HEK293 (cell line): ENCODE results near the gene C10orf67.
A peak's percentile ranks its signal among the peaks of the same experiment; 100 is the strongest.

Experiments used
- CTCF ChIA-PET: fragments of 350-600 bp; formaldehyde crosslinking; extraction: SDS; loops from one replicate; lab custom pipeline; 2021; ENCODE audit warnings: antibody characterized with exemption; lab: Yijun Ruan, JAX
- POLR2A ChIA-PET: fragments of 300-600 bp; formaldehyde crosslinking; extraction: SDS; loops from one replicate; lab custom pipeline; 2020; ENCODE audit warnings: antibody characterized with exemption, inconsistent platforms; lab: Yijun Ruan, JAX
- H3K27ac ChIP-seq: fragments of 200-500 bp; sonication (Bioruptor generic); 2 replicates; pipeline ENCODE4 v1.5.1; 2014; ENCODE audit warnings: low read depth, low read length, control low read depth, inconsistent platforms; ENCODE audit errors: extremely low read depth
- H3K36me3 ChIP-seq, 2 experiments: fragments of 200-500 bp in 1 of 2; sonication (Bioruptor generic) in 1 of 2; 1 replicate in 1 of 2; 2 replicates in 1 of 2; pipeline ENCODE4 v1.5.1; 2014 to 2017; ENCODE audit warnings: inconsistent platforms in 2 of 2, low read length in 2 of 2; ENCODE audit not compliant: control insufficient read depth in 2 of 2, insufficient read depth in 1 of 2
- H3K4me1 ChIP-seq: fragments of 200-500 bp; sonication (Bioruptor generic); 2 replicates; pipeline ENCODE4 v1.5.1; 2014; ENCODE audit warnings: mild to moderate bottlenecking, low read length, inconsistent platforms; ENCODE audit not compliant: control insufficient read depth, insufficient read depth
- H3K4me3 ChIP-seq: 2 replicates; pipeline ENCODE4 v1.5.1; 2011; ENCODE audit warnings: low read depth, mild to moderate bottlenecking, control low read depth, low read length, moderate library complexity
- H3K9me3 ChIP-seq: fragments of 200-500 bp; sonication (Bioruptor generic); 2 replicates; pipeline ENCODE4 v1.5.1; 2014; ENCODE audit warnings: low read depth, low read length, inconsistent platforms; ENCODE audit not compliant: control insufficient read depth, insufficient read depth
- FEZF1 ChIP-seq: fragments of 450-650 bp; formaldehyde crosslinking; IDR thresholded peaks from 2 replicates; pipeline ENCODE4 v1.5.1; 2016; ENCODE audit warnings: missing biosample characterization, missing genetic modification characterization
- GLIS2 ChIP-seq: fragments of 450-650 bp; formaldehyde crosslinking; IDR thresholded peaks from 2 replicates; pipeline ENCODE4 v1.5.1; 2016; ENCODE audit warnings: missing biosample characterization, missing genetic modification characterization
- KLF9 ChIP-seq: fragments of 450-650 bp; formaldehyde crosslinking; IDR thresholded peaks from 2 replicates; pipeline ENCODE4 v1.5.1; 2016; ENCODE audit warnings: missing biosample characterization, missing genetic modification characterization, low read depth
- REPIN1 ChIP-seq: fragments of 450-650 bp; formaldehyde crosslinking; IDR thresholded peaks from 2 replicates; pipeline ENCODE4 v1.5.1; 2017; ENCODE audit warnings: missing biosample characterization, missing genetic modification characterization, low read depth
- SCRT2 ChIP-seq: fragments of 450-650 bp; formaldehyde crosslinking; IDR thresholded peaks from 2 replicates; pipeline ENCODE4 v1.5.1; 2016; ENCODE audit warnings: missing biosample characterization, missing genetic modification characterization
- SETDB1 ChIP-seq: IDR thresholded peaks from one replicate; pipeline ENCODE4 v1.6.1; 2017; ENCODE audit warnings: mild to moderate bottlenecking, low read length, moderate library complexity, mixed read lengths; ENCODE audit not compliant: insufficient read length
- ZBTB21 ChIP-seq: fragments of 450-650 bp; formaldehyde crosslinking; IDR thresholded peaks from 2 replicates; pipeline ENCODE4 v1.5.1; 2017; ENCODE audit warnings: missing biosample characterization, missing genetic modification characterization
- ZBTB7A ChIP-seq: fragments of 450-650 bp; formaldehyde crosslinking; IDR thresholded peaks from 2 replicates; pipeline ENCODE4 v1.5.1; 2016; ENCODE audit warnings: low read depth, missing biosample characterization, missing genetic modification characterization
- ZFP41 ChIP-seq: fragments of 450-650 bp; formaldehyde crosslinking; IDR thresholded peaks from 2 replicates; pipeline ENCODE4 v1.5.1; 2016; ENCODE audit warnings: missing biosample characterization, missing genetic modification characterization, borderline replicate concordance
- ZNF138 ChIP-seq: fragments of 450-650 bp; formaldehyde crosslinking; IDR thresholded peaks from 2 replicates; pipeline ENCODE4 v1.5.1; 2016; ENCODE audit warnings: missing biosample characterization, missing genetic modification characterization, borderline replicate concordance
- ZNF311 ChIP-seq: fragments of 450-650 bp; formaldehyde crosslinking; IDR thresholded peaks from 2 replicates; pipeline ENCODE4 v1.5.1; 2017; ENCODE audit warnings: missing biosample characterization, missing genetic modification characterization, borderline replicate concordance
- ZNF514 ChIP-seq: fragments of 450-650 bp; formaldehyde crosslinking; IDR thresholded peaks from 2 replicates; pipeline ENCODE4 v1.5.1; 2016; ENCODE audit warnings: missing biosample characterization, missing genetic modification characterization
- ZNF521 ChIP-seq: fragments of 450-650 bp; formaldehyde crosslinking; IDR thresholded peaks from 2 replicates; pipeline ENCODE4 v1.5.1; 2017; ENCODE audit warnings: missing biosample characterization, mild to moderate bottlenecking, missing genetic modification characterization
- ZNF548 ChIP-seq: fragments of 450-650 bp; formaldehyde crosslinking; IDR thresholded peaks from 2 replicates; pipeline ENCODE4 v1.5.1; 2016; ENCODE audit warnings: missing biosample characterization, missing genetic modification characterization
- ZNF549 ChIP-seq: fragments of 450-650 bp; IDR thresholded peaks from 2 replicates; pipeline ENCODE4 v1.5.1; 2018; ENCODE audit warnings: missing biosample characterization, missing genetic modification characterization, mild to moderate bottlenecking, inconsistent platforms, moderate library complexity
- ZNF596 ChIP-seq: fragments of 450-650 bp; IDR thresholded peaks from 2 replicates; pipeline ENCODE4 v1.5.0; 2018; ENCODE audit warnings: missing biosample characterization, mild to moderate bottlenecking, missing genetic modification characterization, moderate library complexity
- ZNF600 ChIP-seq: fragments of 450-650 bp; formaldehyde crosslinking; IDR thresholded peaks from 2 replicates; pipeline ENCODE4 v1.5.1; 2016; ENCODE audit warnings: missing biosample characterization, missing genetic modification characterization
- TF ChIP-seq, protein P1 (sequence below): fragments of 450-650 bp; formaldehyde crosslinking; IDR thresholded peaks from 2 replicates; pipeline ENCODE4 v1.5.1; 2017; ENCODE audit warnings: missing biosample characterization, missing genetic modification characterization
- TF ChIP-seq, protein P2 (sequence below): fragments of 450-650 bp; formaldehyde crosslinking; IDR thresholded peaks from 2 replicates; pipeline ENCODE4 v1.5.0; 2017; ENCODE audit warnings: missing biosample characterization, missing genetic modification characterization, borderline replicate concordance
- TF ChIP-seq, protein P3 (sequence below): fragments of 450-650 bp; formaldehyde crosslinking; IDR thresholded peaks from 2 replicates; pipeline ENCODE4 v1.5.1; 2016; ENCODE audit warnings: missing biosample characterization, missing genetic modification characterization
- TF ChIP-seq, protein P4 (sequence below): IDR thresholded peaks from 2 replicates; pipeline ENCODE4 v1.6.1; 2011; ENCODE audit warnings: mild to moderate bottlenecking, low read depth, low read length, borderline replicate concordance

C10orf67 gene

DNA sequence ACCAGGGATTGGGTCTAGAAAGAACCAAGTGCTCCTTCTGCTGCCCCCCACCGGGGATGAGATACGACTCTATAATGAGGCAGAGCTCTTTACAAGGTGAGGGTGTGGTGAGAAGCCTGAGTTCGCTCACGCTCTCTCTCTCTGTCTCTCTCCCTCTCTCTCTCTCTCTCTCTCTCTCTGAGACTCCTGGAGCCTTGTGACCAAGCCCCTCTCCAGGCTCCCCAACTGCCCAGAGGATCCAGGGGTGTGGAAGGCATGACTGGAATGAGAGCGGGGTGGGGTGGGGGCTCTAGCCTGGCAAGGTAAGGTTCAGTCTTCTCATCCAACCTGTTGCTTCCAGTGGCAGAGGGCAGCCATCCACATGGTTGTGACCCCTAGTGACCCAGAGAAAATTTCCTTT is 155.6 kb downstream of the C10orf67 start:
- Histone ChIP-seq H3K27ac (no peak overlapping the region), H3K36me3 (no peaks in the 10 kb centered on the region), H3K4me1 (no peaks in the 10 kb centered on the region)
- POLR2A ChIA-PET: no interaction called here
- TF ChIP-seq ZNF548 (tag by site-specific recombination): no peak
- no peak for TF ChIP-seq KLF9
- no peak for TF ChIP-seq ZNF549 (tag by site-specific recombination)
- peak; percentile 86 for TF ChIP-seq SCRT2 (tag by site-specific recombination)
- peak; percentile 70 for TF ChIP-seq ZNF596 (tag by site-specific recombination)
- TF ChIP-seq ZNF311 (tag by site-specific recombination): no peak
- TF ChIP-seq, all 188 proteins: peak for 2
- no peaks in the 10 kb centered on the region for H3K9me3 ChIP-seq
- H3K4me3 ChIP-seq: no peak overlapping the region
- CTCF ChIA-PET: no interaction called here

DNA sequence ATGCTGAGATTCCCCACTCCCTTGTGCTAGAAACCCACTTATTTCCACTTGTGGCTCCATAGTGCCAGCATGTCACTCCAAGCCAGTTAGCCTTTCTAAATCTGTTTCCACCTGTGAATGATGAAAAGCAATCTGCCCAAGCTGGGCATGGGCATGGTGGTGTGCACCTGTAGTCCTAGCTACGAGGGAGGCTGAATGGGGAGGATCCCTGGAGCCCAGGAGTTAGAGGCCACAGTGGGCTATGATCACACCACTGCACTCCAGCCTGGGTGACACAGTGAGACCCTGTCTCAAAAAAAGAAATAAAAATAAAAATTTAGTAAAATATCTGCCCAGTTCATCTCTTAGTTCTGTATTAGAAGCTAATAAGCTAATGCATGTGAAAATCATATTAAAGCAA is 157.4 kb downstream of the C10orf67 start:
- Histone ChIP-seq H3K27ac (no peak overlapping the region), H3K4me3 (no peak overlapping the region), H3K4me1 (no peaks in the 10 kb centered on the region), H3K9me3 (no peaks in the 10 kb centered on the region), H3K36me3 (no peaks in the 10 kb centered on the region)
- ChIA-PET CTCF (interaction anchor here (0.6 to 2.3 kb wide), 3 partner anchors 29 to 1148 kb away, joined by 3 to 7 read pairs (median 7); no protein-coding TSS in a partner anchor), POLR2A (interaction anchor here (0.6 kb wide), 1 partner anchor 1840 kb away, joined by 3 read pairs; no protein-coding TSS in a partner anchor)
- TF ChIP-seq ZNF514 (tag by site-specific recombination) (no peak), ZNF138 (tag by site-specific recombination) (no peak), ZFP41 (tag by site-specific recombination) (no peak), REPIN1 (tag by site-specific recombination) (no peak), FEZF1 (tag by site-specific recombination) (no peak), SETDB1 (no peak), GLIS2 (tag by site-specific recombination) (no peak), ZNF600 (tag by site-specific recombination) (no peak), ZBTB21 (tag by site-specific recombination) (no peak), ZNF521 (tag by site-specific recombination) (no peak), ZBTB7A (no peak)
- TF ChIP-seq, protein P1, sequence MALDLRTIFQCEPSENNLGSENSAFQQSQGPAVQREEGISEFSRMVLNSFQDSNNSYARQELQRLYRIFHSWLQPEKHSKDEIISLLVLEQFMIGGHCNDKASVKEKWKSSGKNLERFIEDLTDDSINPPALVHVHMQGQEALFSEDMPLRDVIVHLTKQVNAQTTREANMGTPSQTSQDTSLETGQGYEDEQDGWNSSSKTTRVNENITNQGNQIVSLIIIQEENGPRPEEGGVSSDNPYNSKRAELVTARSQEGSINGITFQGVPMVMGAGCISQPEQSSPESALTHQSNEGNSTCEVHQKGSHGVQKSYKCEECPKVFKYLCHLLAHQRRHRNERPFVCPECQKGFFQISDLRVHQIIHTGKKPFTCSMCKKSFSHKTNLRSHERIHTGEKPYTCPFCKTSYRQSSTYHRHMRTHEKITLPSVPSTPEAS: no peak
- TF ChIP-seq, protein P2, sequence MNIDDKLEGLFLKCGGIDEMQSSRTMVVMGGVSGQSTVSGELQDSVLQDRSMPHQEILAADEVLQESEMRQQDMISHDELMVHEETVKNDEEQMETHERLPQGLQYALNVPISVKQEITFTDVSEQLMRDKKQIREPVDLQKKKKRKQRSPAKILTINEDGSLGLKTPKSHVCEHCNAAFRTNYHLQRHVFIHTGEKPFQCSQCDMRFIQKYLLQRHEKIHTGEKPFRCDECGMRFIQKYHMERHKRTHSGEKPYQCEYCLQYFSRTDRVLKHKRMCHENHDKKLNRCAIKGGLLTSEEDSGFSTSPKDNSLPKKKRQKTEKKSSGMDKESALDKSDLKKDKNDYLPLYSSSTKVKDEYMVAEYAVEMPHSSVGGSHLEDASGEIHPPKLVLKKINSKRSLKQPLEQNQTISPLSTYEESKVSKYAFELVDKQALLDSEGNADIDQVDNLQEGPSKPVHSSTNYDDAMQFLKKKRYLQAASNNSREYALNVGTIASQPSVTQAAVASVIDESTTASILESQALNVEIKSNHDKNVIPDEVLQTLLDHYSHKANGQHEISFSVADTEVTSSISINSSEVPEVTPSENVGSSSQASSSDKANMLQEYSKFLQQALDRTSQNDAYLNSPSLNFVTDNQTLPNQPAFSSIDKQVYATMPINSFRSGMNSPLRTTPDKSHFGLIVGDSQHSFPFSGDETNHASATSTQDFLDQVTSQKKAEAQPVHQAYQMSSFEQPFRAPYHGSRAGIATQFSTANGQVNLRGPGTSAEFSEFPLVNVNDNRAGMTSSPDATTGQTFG (tag by site-specific recombination): no peak
- TF ChIP-seq, protein P3, sequence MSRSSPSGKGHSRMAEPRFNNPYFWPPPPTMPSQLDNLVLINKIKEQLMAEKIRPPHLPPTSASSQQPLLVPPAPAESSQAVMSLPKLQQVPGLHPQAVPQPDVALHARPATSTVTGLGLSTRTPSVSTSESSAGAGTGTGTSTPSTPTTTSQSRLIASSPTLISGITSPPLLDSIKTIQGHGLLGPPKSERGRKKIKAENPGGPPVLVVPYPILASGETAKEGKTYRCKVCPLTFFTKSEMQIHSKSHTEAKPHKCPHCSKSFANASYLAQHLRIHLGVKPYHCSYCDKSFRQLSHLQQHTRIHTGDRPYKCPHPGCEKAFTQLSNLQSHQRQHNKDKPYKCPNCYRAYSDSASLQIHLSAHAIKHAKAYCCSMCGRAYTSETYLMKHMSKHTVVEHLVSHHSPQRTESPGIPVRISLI (tag by site-specific recombination): no peak
- TF ChIP-seq, protein P4, sequence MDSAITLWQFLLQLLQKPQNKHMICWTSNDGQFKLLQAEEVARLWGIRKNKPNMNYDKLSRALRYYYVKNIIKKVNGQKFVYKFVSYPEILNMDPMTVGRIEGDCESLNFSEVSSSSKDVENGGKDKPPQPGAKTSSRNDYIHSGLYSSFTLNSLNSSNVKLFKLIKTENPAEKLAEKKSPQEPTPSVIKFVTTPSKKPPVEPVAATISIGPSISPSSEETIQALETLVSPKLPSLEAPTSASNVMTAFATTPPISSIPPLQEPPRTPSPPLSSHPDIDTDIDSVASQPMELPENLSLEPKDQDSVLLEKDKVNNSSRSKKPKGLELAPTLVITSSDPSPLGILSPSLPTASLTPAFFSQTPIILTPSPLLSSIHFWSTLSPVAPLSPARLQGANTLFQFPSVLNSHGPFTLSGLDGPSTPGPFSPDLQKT: no peak
